ENCODE measurements around the gene PTPRM.

Gene PTPRM

DNA sequence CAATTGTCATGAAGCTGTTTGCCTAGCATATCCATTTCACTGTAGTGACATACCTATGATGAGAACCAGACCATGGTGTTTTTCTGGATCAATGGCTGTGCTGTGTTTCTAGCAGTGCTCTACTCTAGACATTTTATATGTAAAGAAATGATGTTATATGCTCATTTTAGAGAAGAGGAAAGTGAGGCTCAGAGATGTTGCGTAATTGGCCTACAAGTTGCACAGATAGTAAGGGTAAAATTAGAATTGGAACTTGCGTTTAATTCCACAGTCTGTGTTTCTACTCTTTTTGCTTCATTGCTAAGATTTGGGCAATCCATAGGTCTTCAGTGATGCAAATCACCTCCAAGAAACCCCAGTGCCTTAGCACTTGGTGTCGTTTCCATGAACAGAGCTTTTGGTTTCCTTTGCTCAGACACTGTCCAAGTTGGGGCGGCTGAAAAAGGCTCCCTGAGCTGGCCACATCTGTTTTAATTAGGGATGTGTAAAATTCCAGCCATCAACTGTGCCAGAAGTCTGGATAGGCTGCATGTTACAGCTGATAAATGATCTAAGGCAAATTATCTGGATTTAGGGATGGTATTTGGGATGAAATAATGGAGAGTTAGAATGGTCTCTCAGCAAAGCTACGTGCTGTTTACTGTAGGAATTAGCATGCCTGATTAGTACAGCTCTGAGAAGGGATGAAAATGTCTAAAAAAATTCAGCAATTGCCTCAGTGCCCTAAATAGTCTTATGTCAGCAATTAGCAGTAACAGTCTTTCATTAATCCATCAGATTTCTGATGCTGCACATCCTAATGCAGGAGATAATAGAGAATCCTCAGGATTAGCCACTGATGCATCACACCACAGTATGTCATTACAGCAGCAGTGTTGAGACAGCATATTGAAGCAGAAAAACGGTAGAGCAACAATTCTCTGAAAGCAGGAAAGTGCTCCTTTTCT is 65.3 kb downstream of the PTPRM start:
- DNase-seq, result no peak

DNA sequence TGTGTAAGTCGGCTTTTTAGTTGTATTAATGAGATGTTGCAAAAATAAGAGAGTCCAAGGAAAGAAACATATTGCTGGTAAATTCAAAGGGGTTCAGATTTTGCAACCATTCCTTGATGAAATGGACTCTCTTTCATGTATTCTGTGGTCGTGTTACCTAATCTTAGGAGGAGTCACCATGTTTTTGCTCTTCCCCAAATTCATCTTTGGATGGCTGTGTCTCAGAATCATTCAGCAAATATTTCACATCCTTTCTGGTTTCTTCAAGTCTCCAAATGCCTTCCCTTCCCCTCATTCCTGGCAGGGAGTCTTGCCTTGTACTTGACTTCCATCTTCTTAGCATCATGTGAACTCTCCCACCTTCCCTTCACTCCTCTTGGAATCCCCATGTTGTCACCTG is 66.1 kb downstream of the PTPRM start:
- DNase-seq, result no peak

DNA sequence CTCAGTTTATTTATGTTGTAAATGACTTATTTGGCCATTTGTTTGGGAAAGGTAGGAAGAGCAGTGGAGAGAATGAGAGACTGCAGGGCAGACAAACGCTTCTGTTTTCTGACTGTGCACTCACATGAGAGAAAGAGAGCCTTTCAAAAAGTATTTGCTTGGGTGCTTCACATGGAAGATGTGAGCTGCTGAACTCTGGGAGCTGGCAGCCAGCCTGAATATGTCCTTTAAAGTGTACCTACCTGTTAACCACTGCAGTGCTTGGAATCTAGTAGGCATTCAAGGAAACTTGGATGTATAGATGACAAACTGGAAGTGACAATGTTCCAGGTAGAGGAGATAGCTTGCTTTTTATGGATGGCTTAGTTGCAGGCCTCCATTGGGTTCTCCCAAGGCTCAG is 68.8 kb downstream of the PTPRM start:
- DNase-seq, result no peak

DNA sequence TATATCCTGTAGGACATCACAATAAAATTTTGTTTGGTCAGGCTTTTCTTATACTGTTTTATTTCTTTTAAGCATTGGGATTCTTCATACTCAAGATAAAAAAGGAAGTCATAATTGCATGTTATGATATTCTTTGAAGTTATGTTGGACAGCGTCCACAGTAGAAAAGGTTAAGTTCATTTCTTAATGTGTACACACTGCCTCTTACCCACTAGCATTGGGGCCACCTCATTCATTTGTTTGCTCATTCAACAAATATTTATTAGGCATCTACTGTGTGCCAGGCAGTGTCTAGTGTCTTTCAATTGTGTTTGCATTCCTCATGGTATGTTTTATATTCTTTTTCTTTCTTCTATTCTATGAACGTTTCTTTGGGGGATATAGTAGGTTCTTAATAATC is 70.2 kb downstream of the PTPRM start:
- peak; percentile 56 for DNase-seq

DNA sequence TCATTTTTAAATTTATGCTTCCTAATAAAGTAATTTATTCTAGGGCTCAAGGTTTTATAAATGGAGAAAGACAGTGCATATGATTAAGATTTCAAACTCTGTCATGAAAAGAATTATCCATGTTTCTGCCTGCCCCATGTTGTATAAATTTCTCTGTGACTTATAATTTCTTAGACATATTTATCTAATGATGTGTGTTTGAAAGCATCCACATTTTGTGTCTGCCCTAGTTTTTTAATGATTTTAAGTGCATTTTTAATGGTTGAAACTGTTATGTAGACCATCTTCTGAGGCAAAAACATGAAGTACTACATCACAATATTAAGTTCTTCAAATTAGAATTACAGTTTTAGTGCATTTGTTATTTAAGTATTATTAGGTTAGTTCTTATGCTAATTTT is 71.2 kb downstream of the PTPRM start:
- no peak for DNase-seq

DNA sequence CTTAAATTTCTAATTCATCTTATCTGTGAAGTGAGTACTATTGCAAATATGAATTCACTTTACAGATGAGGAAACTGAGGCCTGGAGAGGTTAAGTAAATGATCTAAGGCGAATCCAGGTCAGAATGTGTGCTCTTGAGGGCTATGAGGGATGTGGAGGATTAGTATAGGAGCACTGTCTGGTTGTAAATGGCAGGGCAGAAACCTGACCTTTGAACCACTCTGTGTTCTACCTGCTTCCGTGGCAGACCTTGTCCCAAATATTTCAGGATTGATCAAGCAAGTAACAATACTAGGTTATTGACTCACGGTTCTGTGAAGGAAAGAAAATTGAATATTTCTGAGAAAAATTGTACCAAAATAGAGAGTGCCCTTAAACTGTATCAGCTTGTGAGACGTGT is 74.7 kb downstream of the PTPRM start:
- no peak for DNase-seq

DNA sequence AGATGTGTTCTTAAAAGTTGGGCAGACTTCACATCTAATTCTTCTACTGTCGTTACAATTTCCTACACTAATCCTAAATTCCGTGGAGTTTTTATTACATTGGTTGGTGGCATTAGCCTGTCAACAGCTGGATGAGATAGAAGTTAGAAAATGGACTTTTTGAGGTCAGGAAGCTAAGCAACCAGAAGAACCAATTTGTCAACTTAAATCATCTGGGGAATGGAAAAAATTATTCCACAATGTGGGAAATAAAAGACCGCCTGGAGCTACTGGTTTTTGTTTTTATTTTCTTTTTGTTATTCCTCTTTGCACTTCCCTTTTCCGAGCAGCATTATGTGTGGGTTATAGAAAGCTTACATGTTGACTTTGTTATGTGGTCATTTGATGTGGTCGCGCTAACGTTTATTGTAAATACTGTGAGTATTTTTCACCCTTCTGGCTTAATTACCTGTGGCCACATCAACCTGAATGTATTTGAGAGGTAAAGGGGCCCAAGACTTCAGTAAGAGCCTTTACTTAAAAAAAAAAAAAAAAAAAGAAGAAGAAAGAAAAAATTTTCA is 75.3 kb downstream of the PTPRM start:
- no peak for DNase-seq

DNA sequence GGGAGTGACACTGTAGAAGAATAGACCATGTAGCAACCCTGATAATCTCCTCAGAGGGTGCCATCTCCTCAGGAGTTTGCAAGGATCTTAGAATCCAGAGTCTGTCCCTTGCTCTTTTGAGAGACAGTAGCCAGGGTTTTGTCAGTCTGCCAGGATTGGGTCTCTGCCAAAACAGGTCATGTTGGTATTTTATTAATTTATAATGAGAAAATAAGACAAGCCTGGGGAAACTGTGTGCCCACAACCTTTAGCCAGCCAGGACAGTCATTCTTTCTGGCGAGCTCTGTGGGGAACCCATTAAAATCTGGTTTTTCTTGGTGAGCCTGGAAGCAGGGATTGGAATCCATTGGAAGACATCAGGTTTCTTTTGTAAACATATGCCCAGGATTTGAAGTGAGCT is 78.6 kb downstream of the PTPRM start:
- no peak for DNase-seq

DNA sequence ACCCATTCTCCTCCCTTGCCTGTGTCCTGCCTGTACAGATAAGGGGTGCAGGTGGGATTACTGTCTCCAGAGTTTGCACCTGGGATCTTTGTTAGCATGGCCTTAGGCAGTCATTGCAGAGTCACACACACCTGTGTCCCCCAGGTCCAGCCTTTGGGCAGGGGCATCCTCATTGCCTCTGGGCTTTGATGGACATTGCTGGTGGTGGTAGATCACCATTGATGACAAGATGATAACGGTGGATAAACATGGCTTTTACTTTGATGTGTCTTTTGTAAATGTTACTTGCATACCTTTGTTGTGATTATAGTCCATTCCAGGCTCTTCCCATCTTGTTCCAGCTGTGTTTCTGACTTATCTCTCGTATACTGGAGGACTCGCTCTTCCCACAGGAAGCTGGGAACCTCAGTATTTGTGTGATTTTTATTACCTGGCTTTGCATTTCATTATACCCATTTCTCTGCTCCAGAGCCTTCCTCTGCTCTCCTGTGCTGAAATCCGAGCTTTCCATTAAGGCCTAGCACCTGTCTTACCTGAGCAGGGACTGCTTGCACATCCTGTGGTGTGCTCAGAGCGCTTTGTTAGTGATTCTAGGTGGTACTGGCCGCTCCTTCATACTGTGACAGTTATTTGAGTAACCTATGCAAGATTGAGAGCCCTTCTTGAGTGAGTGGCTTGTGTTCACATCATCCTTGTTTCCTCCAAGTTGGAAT is 79.2 kb downstream of the PTPRM start:
- DNase-seq, result no peak

DNA sequence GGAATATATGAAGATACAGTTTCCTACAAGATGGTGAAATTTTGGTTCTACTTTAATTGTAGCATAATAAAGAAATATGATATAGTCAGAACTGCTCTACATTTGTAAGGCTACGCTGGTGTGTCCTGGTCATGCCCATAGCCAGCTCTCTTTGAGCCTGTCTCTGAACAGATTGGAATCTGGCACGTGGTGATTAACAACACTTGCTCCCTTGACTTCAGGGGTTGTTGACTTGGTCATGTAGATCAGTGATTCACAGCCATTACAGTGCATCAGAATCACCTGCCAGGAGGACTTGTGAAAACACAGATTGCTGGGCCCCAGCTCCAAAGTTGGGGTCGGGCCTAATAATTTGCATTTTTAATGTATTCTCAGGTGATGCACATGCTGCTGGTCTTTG is 80.4 kb downstream of the PTPRM start:
- DNase-seq, result no peak

DNA sequence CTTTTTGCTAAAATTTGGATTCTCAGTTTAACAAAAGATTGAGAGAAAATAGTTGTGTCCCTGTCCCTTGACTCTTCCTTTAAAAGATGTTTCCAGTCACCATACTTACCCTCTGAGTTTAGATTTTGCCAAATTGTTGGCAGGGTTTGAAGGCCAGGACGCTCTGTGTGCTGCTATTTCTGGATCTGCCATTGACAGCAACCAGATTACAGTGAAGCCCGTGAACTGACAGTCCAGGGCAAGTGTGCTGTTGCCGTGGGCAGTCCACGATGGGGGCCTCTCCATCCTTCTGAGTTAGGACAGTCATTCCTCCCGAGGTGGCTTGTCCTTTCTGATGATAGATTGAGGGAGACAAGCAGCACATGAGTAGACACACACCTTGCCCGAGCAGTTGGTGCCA is 89.9 kb downstream of the PTPRM start:
- no peak for DNase-seq

DNA sequence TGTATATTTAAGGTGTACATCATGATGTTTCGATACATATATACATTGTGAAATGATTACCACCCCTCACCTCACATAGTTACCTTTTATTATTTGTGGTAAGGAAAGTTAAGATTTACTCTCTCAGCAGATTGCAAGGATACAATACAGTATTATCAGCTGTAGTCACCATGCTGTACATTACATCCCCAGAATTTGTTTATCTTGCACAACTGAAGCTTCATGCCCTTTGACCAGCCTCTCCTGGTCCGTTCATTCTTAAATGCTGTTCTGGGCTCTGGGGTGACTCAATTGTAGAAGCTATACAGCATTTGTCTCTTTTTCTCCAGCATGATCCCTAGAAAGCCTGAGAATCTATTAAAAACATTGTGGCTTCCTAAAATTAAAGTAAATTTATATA is 90.8 kb downstream of the PTPRM start:
- no peak for DNase-seq

DNA sequence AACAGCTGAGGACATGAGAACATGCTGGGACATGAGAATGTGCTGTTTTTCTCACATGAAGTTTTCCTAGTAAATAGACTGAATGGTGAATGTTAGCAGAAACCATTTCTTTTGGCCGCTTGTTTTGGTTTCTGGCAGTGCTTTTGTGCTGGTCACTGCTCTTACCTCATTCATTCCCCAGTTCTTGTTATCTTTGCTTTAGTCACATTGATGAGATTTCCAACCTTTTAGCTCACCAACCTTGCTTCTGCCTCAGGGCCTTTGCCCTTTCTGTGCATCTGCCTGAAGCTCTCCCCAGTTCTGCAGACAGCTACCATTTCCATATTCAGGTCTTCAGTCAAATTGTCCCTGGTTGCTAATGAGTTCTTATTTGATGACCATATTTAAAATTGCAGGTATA is 91.6 kb downstream of the PTPRM start:
- no peak for DNase-seq

DNA sequence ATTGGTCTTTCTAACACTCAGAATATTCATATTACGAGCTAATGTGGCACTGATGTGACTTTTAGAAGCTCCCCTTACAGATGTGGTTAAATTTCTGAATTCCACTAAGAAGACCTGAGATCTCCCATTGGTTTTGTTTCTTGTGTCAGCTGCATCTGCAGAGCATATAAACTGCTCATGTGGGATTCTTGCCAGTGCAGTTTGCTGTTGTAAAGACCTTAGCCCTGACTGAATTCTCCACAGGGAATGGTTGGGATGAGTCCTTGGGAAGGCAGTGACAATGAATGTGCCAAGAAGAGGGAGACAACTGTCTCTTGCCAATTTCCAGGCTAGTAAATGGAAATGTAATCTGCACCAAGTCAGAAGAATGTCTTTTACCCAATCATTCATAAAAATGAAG is 94.1 kb downstream of the PTPRM start:
- DNase-seq, result no peak

DNA sequence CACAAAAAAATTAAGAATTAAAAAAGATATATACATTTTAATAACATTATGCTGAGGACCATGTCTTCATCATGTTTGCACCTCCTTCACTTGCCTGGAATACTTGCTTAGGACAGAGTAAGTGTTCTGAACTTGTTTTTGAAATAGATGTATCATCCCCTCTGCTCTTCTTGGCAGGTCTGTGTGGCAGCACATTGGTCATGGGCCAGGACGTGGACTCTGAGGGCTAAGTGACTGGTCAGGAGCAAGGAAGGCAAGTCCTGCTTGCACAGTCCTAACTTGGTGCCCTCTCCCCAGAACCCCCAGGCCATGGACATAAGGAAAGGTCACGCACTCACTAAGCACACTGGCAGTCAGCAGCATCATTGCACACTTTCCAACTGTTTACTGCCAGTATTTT is 95.8 kb downstream of the PTPRM start:
- DNase-seq, result no peak

DNA sequence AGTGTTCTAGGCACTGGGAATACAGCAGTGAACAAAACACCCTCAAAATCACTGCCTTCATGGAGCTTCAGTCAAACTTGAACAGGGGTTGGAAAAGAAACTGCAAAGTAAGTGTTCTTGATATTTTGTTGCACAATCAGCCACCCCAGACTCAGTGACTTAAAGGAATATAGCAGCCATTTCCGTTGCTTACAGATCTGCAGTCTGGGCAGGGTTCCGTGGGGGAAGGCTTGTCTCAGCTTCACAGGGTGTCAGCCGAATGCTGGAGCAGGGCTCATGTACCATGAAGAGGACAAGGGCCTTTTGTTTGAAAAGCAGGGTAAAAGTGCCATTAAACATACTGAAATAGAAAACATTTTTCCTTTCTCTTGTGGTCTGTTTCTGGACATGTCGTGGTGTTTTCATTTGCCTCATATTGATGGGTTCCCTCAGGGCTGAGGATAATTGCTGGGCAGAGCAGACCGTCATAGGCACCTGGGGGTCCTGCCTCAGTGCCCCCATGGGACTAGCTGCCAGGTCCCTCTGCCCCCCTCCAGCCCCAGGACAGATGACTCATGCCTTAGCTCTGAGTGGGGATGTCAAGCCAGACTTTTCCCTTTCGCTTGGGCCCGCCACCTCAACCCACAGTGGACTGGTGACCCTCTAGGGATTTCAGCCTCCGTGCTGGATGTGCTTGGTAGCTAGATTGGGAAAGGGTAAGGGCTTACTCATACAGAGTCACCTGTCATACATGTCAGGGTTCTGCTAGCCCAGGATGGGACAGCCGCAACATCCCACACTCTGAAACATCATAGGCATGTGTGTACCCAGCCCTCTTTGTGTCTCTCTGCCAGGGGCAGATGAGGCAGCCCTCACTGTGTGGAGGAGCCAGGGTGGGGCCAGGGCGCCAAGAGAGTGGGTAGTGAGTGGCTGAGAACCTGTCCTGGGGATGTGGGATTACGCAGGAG is 96.5 kb downstream of the PTPRM start:
- no peak for DNase-seq

DNA sequence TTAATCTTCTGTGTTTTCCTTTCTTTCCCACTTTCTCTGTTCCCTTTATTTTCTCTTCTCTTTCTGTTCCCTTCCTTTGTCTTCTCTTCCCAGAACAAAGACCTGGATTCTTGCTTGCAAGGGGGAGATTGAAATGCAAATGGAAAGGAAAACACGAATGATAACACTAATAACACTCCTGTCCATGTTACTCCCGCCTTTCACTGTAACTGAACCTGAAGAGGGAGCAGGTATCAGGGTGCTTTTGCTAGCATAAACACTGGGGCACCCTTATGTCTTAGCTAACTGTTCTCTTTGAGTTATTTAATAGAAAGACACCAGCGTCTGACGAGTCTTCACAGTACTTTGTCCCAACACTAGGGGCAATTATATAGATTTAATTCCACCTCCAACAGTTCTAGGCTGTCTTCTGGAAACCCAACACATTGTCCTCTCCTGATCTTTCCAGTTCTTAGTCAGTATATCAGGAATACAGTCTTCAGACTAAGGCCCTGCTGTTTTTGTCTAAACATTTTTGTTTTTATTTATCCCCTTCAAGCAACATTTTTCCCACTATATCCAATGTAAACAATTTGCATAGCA is 99.2 kb downstream of the PTPRM start:
- no peak for DNase-seq

DNA sequence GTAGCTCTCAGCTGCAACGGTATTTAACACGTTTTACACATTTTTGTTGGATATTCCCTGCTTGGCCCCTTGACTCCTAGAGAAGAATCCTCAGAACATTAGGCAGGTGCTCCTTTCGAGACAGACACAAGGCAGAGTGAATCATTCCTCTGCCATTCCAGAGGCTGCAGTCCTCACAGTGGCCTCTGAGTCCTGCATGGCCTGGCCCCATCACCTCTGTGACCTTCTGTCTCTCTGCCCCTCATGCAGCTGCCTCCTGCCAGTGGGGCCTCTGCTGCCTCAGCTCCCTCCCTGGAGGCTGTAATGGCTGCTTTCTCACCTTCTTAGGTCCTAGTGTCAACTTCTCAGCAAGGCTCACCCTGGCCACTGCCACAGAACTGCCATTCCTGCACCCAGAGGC is 101.3 kb downstream of the PTPRM start:
- no peak for DNase-seq

DNA sequence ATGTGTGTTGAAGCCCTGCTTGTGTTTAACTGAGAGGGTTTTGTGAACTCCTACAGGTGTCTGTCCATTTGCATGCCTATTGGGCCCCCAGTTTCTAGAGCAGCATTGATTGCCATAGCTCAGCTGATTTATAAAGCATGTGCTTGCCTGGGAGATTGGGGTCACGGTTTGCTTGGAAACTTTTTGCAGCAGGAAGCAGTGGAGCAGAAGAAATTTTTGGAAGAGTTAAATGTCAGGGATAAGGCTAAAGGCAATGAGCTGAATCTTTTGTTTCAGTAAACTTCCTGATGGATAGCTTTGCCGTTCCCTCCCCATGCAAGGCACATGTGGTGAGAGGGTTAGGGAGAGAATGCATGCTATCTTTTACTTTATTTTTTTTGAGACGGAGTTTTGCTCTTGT is 102.2 kb downstream of the PTPRM start:
- no peak for DNase-seq

DNA sequence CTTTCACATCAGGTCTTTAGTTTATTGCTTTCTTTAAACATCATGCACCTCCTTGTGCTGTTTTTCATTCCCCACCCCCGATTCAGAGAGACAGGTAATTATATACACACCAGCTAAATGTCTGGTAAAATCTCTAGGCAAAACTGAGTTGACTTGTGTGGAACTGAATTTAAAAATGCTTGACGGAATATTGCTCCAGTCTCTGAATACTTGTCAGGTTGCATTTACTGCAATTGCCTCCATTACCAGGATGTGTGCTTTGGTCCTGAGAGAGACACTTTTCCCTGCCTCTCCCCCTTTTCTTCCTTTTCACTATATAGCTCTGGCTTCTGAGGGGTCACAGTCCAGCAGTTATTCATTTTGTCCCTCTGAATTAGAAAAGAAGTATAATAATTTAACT is 104.0 kb downstream of the PTPRM start:
- no peak for DNase-seq

DNA sequence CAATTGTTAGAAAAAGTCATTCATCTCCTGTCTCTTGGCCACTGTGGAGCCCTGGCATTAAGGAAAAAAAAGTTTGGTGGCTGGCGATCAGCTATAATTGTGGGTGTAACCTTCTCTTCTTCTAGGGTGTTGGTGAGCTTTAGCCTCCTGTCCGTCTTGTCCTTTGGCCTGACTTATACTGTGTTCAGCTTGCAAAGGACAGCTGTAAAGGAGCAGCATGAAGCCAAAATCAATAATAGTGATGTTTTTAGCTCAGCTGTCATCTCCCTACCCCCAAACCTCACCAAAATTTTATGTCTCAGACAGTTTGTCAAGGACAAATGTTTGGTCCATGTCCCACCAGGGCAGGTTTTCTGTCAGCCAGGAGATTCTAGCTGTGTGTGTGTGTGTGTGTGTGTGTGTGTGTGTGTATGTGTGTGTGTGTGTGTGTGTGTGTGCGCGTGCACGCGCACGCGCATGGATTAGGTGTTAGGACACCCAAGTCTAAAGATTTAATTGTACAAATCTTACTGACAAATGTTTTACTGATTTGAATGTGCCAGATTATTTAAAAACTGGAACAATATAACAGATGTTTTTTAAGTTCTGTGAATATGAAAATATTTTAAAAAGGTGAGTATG is 109.2 kb downstream of the PTPRM start:
- DNase-seq, result no peak

DNA sequence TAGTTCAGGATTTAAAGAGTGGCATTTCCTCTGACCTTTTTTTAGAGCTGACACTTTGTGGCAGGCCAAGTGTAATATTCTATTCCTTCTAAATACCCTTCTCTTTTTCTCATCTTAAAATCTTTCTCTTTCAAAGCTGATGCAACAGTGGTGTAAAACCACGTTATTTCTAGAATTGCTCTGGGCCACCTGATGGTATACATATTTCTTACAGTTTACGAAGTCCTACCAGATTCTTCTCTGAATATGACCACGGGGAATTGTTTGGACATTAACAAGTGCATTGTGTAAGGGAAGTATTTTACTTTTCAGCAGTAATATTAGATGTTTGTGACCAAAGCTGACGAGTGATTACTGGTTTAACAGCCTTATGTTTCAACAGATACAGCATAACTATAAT is 109.9 kb downstream of the PTPRM start:
- DNase-seq, result no peak
